NT2/D1 (cell line): ENCODE measurements around the gene EDN1.

Experiments
- DNase-seq: peaks from one replicate; pipeline ENCODE4 v3.0.0-alpha.2; 2011; ENCODE audit warnings: low read depth, low spot score
- H3K27me3 ChIP-seq: 2 replicates; pipeline ENCODE4 v1.6.0; 2011; ENCODE audit warnings: mild to moderate bottlenecking; ENCODE audit not compliant: insufficient read length, insufficient read depth
- H3K36me3 ChIP-seq: 2 replicates; pipeline ENCODE4 v1.6.1; 2011; ENCODE audit warnings: mild to moderate bottlenecking, low read length, mixed read lengths; ENCODE audit not compliant: insufficient read depth, insufficient read length
- H3K4me1 ChIP-seq: 2 replicates; pipeline ENCODE4 v1.5.1; 2011; ENCODE audit not compliant: insufficient read depth, insufficient read length
- H3K4me3 ChIP-seq: 2 replicates; pipeline ENCODE4 v1.5.1; 2011; ENCODE audit warnings: low read depth; ENCODE audit not compliant: insufficient read length
- H3K9ac ChIP-seq: 2 replicates; pipeline ENCODE4 v1.6.0; 2011; ENCODE audit warnings: low read depth; ENCODE audit not compliant: insufficient read length
- H3K9me3 ChIP-seq: 2 replicates; pipeline ENCODE4 v1.5.1; 2011; ENCODE audit warnings: mild to moderate bottlenecking, low read length; ENCODE audit not compliant: insufficient read depth
- SUZ12 ChIP-seq: IDR thresholded peaks from 2 replicates; pipeline ENCODE4 v1.6.1; 2011; ENCODE audit not compliant: insufficient read length, insufficient read depth; ENCODE audit errors: extremely low read depth
- YY1 ChIP-seq: IDR thresholded peaks from 2 replicates; pipeline ENCODE4 v1.6.1; 2011; ENCODE audit not compliant: insufficient read length, insufficient read depth
- ZNF274 ChIP-seq: IDR thresholded peaks from 2 replicates; pipeline ENCODE4 v1.6.1; 2011; ENCODE audit warnings: mild to moderate bottlenecking, low read depth, low read length

The EDN1 gene

DNA sequence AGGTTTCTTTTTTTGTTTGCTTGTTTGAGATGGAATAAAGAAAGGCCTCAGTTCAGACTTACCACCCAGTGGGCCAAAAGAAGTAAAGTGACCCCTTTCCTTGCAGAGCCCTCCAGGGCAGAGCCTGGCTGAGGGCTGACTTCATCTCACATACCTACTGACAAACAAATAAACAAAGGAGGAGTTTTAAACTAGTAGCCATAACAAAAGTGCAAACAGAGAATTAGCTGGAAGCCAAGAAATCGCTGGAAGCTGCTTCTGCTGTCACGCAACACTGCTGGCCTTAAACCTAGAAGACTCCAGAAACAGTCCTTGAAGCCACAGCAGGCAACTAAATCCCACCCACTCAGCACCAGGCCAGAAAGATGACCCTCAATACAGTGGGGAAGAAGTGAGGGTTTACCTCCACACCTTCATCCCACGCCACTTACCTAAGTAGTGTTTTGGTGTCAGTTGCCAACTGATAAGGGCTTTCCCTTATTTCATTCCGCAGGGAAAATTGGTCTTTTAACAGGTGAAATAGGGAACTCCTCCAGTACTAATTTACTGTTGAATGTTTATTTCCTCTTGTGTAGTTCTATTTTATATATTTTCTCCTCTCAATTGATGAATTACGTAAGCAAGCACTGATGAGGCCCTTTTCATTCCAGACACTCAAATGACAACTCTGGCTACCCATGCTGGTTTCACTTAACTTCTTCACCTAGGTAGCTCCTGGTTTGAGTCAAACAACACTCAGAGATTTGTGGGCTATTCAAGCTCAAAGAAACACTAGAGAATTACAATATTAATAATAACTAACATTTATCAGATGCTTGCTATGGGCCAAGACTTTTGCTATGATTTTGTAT is 46.2 kb downstream of the EDN1 start:
- Histone ChIP-seq H3K9me3 (peaks cover 7% of the 10 kb centered on the region; the same call in 1 of the 2 replicates), H3K9ac (peak overlapping the region; percentile 21), H3K27me3 (no peaks in the 10 kb centered on the region), H3K4me1 (no peaks in the 10 kb centered on the region), H3K4me3 (no peak overlapping the region), H3K36me3 (no peaks in the 10 kb centered on the region)
- TF ChIP-seq YY1 (no peak), ZNF274 (no peak), SUZ12 (no peak)
- DNase-seq, result no peak

- H3K4me3 ChIP-seq, result no peak overlapping the region
- no peak overlapping the region for H3K9ac ChIP-seq
- peaks cover 7% of the 10 kb centered on the region; the same call in 1 of the 2 replicates for H3K9me3 ChIP-seq
- H3K27me3 ChIP-seq, result no peaks in the 10 kb centered on the region
- DNase-seq, result no peak
- H3K36me3 ChIP-seq, result no peaks in the 10 kb centered on the region
- no peaks in the 10 kb centered on the region for H3K4me1 ChIP-seq
- no peak for TF ChIP-seq ZNF274
Measured at GRCh38 chr6:12339022-12339421, 48.9 kb downstream of the EDN1 start.

- Histone ChIP-seq H3K36me3 (no peaks in the 10 kb centered on the region), H3K9me3 (peaks cover 7% of the 10 kb centered on the region; the same call in 1 of the 2 replicates), H3K9ac (no peak overlapping the region), H3K4me3 (no peak overlapping the region), H3K4me1 (no peaks in the 10 kb centered on the region), H3K27me3 (no peaks in the 10 kb centered on the region)
- DNase-seq, result no peak
- TF ChIP-seq SUZ12 (no peak), YY1 (no peak), ZNF274 (no peak)
Measured at GRCh38 chr6:12339808-12340487, 49.8 kb downstream of the EDN1 start.

- no peaks in the 10 kb centered on the region for H3K27me3 ChIP-seq
- H3K9me3 ChIP-seq, result peaks cover 7% of the 10 kb centered on the region; the same call in 1 of the 2 replicates
- H3K9ac ChIP-seq, result no peak overlapping the region
- no peak for DNase-seq
- no peaks in the 10 kb centered on the region for H3K36me3 ChIP-seq
- no peak overlapping the region for H3K4me3 ChIP-seq
- TF ChIP-seq SUZ12, result no peak
- no peak for TF ChIP-seq YY1
- TF ChIP-seq ZNF274, result no peak
- H3K4me1 ChIP-seq, result no peaks in the 10 kb centered on the region
Measured at GRCh38 chr6:12340488-12340818, 50.3 kb downstream of the EDN1 start.

GRCh38 chr6:12342664-12343063 is 52.5 kb downstream of the EDN1 start:
- Histone ChIP-seq H3K9me3 (peaks cover 4% of the 10 kb centered on the region; the same call in 1 of the 2 replicates), H3K9ac (no peak overlapping the region), H3K4me3 (no peak overlapping the region), H3K36me3 (no peaks in the 10 kb centered on the region), H3K27me3 (no peaks in the 10 kb centered on the region), H3K4me1 (no peaks in the 10 kb centered on the region)
- no peak for DNase-seq
- TF ChIP-seq ZNF274, result no peak

- DNase-seq, result no peak
- Histone ChIP-seq H3K27me3 (no peaks in the 10 kb centered on the region), H3K4me1 (no peaks in the 10 kb centered on the region), H3K9me3 (0 out of 2 replicates have a peak, but pooled peaks cover under 1% of the 10 kb centered on the region), H3K4me3 (no peak overlapping the region), H3K36me3 (no peaks in the 10 kb centered on the region), H3K9ac (no peak overlapping the region)
- TF ChIP-seq ZNF274 (no peak), SUZ12 (no peak), YY1 (no peak)
Measured at GRCh38 chr6:12343122-12343439, 52.9 kb downstream of the EDN1 start.

- Histone ChIP-seq H3K9ac (no peak overlapping the region), H3K4me3 (no peak overlapping the region), H3K36me3 (no peaks in the 10 kb centered on the region), H3K27me3 (no peaks in the 10 kb centered on the region), H3K4me1 (no peaks in the 10 kb centered on the region), H3K9me3 (peaks cover 3% of the 10 kb centered on the region; the same call in 1 of the 2 replicates)
- DNase-seq, result no peak
- TF ChIP-seq SUZ12 (no peak), ZNF274 (no peak), YY1 (no peak)
Measured at GRCh38 chr6:12343440-12344162, 53.4 kb downstream of the EDN1 start.
